GM19438 (cell line): ENCODE measurements around the gene BRD4.
"Not testable (repeated sequence)": the region's sequence is repeated elsewhere in the genome, so short reads cannot be mapped to it uniquely, and the experiment has no call there.

Experiments
- ATAC-seq: cut with Tn5 transposase; IDR thresholded peaks from one replicate; pipeline ENCODE4 v1.9.1; 2021; ENCODE audit warnings: low read depth; ENCODE audit not compliant: unreplicated experiment

The BRD4 gene

GRCh38 chr19:15332311-15332996 lies at the start of gene BRD4:
Gene BRD4 (minus strand): TSS chr19:15332539. CDS start chr19:15273099, 59,440 bp downstream.
- ATAC-seq = no peak

GRCh38 chr19:15381864-15382263 lies 49.5 kb upstream of the BRD4 start:
- ATAC-seq = no peak

GRCh38 chr19:15381429-15381828 lies 49.1 kb upstream of the BRD4 start:
- ATAC-seq = no peak

GRCh38 chr19:15379999-15380647 lies 47.8 kb upstream of the BRD4 start:
- ATAC-seq = peak; percentile 7

GRCh38 chr19:15379083-15379998 lies 47.0 kb upstream of the BRD4 start, which contains the start of gene AKAP8:
Gene AKAP8 (minus strand): TSS chr19:15379787. CDS start chr19:15379731, 56 bp downstream.
- ATAC-seq = peak; percentile 73

GRCh38 chr19:15378534-15379082 lies 46.3 kb upstream of the BRD4 start:
- ATAC-seq = no peak

GRCh38 chr19:15374796-15375440 lies 42.6 kb upstream of the BRD4 start:
- ATAC-seq = no peak

- ATAC-seq = no peak
These were observed 41.8 kb upstream of the BRD4 start for GRCh38 chr19:15374105-15374651.

GRCh38 chr19:15373644-15374043 lies 41.3 kb upstream of the BRD4 start:
- no peak for ATAC-seq

GRCh38 chr19:15372891-15373301 lies 40.6 kb upstream of the BRD4 start:
- no peak for ATAC-seq

- no peak for ATAC-seq
These were observed 40.1 kb upstream of the BRD4 start for GRCh38 chr19:15372470-15372869.

GRCh38 chr19:15371786-15372380 lies 39.5 kb upstream of the BRD4 start:
- ATAC-seq = no peak

- no peak for ATAC-seq
These were observed 38.8 kb upstream of the BRD4 start for GRCh38 chr19:15371119-15371518.

GRCh38 chr19:15369594-15369891 lies 37.2 kb upstream of the BRD4 start:
- ATAC-seq = no peak

GRCh38 chr19:15368798-15369593 lies 36.7 kb upstream of the BRD4 start:
- ATAC-seq = no peak

GRCh38 chr19:15368051-15368632 lies 35.8 kb upstream of the BRD4 start:
- no peak for ATAC-seq

GRCh38 chr19:15367439-15367838 lies 35.1 kb upstream of the BRD4 start:
- ATAC-seq = no peak

GRCh38 chr19:15365264-15365663 lies 32.9 kb upstream of the BRD4 start:
- ATAC-seq = no peak

GRCh38 chr19:15363791-15364190 lies 31.5 kb upstream of the BRD4 start:
- ATAC-seq = not testable (repeated sequence)
